Measurements from ENCODE around the gene IFI27L2. TPM values are rescaled to one million over a fixed set of nuclear protein-coding genes. Genes with fewer than 3 reads are reported as not detected.

IFI27L2 gene
- total and polyA plus RNA-seq, 2 experiments from 2014 or later = 23.4 to 38.5 TPM

DNA sequence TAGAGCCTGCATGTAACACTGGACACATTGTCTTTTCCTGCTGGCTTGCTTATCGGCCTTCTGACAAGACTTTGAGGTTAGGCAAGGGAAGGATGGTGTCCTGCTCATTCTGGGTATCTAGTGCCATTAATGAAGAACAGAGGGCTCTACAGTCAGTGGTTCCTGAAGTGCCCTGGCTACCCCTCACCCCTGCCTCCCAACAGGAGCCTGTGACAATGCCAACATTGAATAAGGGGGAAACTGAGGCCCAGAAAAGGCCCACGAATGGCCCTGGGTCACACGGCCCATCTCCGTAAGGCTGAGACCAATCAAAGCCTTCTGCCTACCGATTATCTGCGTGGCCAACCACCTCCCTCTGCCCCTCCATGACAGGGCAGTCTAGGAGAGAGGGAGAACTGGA is 2.1 kb downstream of the IFI27L2 start (continued):
- TF ChIP-seq, protein P1, sequence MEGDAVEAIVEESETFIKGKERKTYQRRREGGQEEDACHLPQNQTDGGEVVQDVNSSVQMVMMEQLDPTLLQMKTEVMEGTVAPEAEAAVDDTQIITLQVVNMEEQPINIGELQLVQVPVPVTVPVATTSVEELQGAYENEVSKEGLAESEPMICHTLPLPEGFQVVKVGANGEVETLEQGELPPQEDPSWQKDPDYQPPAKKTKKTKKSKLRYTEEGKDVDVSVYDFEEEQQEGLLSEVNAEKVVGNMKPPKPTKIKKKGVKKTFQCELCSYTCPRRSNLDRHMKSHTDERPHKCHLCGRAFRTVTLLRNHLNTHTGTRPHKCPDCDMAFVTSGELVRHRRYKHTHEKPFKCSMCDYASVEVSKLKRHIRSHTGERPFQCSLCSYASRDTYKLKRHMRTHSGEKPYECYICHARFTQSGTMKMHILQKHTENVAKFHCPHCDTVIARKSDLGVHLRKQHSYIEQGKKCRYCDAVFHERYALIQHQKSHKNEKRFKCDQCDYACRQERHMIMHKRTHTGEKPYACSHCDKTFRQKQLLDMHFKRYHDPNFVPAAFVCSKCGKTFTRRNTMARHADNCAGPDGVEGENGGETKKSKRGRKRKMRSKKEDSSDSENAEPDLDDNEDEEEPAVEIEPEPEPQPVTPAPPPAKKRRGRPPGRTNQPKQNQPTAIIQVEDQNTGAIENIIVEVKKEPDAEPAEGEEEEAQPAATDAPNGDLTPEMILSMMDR (conservative IDR thresholded peaks at IDR 0.05; ENCODE audit: low read depth in 2 of 2) = no peak

DNA sequence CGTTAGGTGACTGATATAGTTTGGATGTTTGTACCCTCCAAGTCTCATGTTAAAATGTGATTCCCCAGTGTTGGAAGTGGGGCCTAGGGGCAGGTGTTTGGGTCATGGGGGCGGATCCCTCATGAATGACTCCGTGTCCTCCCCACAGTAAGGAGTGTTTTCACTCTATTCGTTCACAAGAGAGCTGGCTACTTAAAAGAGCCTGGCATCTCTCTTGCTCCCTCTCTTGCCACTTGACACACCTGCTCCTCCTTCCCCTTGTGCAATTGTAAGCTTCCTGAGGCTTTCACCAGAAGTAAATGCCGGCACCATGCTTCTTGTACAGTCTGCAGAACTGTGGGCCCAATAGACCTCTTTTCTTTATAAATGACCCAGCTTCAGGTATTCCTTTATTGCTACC is 2.6 kb downstream of the IFI27L2 start:
- DNase-seq (ENCODE audit: low spot score) = no peak
- peaks cover 8% of the 10 kb centered on the region for H3K4me1 Mint-ChIP-seq
- no peak overlapping the region for H3K4me3 Mint-ChIP-seq
- TF ChIP-seq, protein P2, sequence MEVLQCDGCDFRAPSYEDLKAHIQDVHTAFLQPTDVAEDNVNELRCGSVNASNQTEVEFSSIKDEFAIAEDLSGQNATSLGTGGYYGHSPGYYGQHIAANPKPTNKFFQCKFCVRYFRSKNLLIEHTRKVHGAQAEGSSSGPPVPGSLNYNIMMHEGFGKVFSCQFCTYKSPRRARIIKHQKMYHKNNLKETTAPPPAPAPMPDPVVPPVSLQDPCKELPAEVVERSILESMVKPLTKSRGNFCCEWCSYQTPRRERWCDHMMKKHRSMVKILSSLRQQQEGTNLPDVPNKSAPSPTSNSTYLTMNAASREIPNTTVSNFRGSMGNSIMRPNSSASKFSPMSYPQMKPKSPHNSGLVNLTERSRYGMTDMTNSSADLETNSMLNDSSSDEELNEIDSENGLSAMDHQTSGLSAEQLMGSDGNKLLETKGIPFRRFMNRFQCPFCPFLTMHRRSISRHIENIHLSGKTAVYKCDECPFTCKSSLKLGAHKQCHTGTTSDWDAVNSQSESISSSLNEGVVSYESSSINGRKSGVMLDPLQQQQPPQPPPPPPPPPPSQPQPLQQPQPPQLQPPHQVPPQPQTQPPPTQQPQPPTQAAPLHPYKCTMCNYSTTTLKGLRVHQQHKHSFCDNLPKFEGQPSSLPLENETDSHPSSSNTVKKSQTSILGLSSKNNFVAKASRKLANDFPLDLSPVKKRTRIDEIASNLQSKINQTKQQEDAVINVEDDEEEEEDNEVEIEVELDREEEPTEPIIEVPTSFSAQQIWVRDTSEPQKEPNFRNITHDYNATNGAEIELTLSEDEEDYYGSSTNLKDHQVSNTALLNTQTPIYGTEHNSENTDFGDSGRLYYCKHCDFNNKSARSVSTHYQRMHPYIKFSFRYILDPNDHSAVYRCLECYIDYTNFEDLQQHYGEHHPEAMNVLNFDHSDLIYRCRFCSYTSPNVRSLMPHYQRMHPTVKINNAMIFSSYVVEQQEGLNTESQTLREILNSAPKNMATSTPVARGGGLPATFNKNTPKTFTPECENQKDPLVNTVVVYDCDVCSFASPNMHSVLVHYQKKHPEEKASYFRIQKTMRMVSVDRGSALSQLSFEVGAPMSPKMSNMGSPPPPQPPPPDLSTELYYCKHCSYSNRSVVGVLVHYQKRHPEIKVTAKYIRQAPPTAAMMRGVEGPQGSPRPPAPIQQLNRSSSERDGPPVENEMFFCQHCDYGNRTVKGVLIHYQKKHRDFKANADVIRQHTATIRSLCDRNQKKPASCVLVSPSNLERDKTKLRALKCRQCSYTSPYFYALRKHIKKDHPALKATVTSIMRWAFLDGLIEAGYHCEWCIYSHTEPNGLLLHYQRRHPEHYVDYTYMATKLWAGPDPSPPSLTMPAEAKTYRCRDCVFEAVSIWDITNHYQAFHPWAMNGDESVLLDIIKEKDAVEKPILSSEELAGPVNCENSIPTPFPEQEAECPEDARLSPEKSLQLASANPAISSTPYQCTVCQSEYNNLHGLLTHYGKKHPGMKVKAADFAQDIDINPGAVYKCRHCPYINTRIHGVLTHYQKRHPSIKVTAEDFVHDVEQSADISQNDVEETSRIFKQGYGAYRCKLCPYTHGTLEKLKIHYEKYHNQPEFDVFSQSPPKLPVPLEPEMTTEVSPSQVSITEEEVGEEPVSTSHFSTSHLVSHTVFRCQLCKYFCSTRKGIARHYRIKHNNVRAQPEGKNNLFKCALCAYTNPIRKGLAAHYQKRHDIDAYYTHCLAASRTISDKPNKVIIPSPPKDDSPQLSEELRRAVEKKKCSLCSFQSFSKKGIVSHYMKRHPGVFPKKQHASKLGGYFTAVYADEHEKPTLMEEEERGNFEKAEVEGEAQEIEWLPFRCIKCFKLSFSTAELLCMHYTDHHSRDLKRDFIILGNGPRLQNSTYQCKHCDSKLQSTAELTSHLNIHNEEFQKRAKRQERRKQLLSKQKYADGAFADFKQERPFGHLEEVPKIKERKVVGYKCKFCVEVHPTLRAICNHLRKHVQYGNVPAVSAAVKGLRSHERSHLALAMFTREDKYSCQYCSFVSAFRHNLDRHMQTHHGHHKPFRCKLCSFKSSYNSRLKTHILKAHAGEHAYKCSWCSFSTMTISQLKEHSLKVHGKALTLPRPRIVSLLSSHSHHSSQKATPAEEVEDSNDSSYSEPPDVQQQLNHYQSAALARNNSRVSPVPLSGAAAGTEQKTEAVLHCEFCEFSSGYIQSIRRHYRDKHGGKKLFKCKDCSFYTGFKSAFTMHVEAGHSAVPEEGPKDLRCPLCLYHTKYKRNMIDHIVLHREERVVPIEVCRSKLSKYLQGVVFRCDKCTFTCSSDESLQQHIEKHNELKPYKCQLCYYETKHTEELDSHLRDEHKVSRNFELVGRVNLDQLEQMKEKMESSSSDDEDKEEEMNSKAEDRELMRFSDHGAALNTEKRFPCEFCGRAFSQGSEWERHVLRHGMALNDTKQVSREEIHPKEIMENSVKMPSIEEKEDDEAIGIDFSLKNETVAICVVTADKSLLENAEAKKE (CRISPR knock-in tag; IDR thresholded peaks at IDR 0.05) = no peak
- TF ChIP-seq ZNF331 (CRISPR knock-in tag; IDR thresholded peaks at IDR 0.05; ENCODE audit: low read depth) (no peak), CREB1 (CRISPR knock-in tag; IDR thresholded peaks at IDR 0.05; ENCODE audit: low read depth) (no peak), EZH2phosphoT487 (IDR thresholded peaks at IDR 0.05; ENCODE audit: unreplicated experiment) (no peak), EZH2 (IDR thresholded peaks at IDR 0.05; ENCODE audit: low read depth, unreplicated experiment) (no peak), ZNF114 (CRISPR knock-in tag; IDR thresholded peaks at IDR 0.05) (no peak), POLR2AphosphoS5 (IDR thresholded peaks at IDR 0.05; ENCODE audit: low read depth) (no peak), NANOG (IDR thresholded peaks at IDR 0.05; ENCODE audit: borderline replicate concordance) (no peak), STAT1 (IDR thresholded peaks at IDR 0.05; ENCODE audit: unreplicated experiment) (no peak)
- TF ChIP-seq, protein P3, sequence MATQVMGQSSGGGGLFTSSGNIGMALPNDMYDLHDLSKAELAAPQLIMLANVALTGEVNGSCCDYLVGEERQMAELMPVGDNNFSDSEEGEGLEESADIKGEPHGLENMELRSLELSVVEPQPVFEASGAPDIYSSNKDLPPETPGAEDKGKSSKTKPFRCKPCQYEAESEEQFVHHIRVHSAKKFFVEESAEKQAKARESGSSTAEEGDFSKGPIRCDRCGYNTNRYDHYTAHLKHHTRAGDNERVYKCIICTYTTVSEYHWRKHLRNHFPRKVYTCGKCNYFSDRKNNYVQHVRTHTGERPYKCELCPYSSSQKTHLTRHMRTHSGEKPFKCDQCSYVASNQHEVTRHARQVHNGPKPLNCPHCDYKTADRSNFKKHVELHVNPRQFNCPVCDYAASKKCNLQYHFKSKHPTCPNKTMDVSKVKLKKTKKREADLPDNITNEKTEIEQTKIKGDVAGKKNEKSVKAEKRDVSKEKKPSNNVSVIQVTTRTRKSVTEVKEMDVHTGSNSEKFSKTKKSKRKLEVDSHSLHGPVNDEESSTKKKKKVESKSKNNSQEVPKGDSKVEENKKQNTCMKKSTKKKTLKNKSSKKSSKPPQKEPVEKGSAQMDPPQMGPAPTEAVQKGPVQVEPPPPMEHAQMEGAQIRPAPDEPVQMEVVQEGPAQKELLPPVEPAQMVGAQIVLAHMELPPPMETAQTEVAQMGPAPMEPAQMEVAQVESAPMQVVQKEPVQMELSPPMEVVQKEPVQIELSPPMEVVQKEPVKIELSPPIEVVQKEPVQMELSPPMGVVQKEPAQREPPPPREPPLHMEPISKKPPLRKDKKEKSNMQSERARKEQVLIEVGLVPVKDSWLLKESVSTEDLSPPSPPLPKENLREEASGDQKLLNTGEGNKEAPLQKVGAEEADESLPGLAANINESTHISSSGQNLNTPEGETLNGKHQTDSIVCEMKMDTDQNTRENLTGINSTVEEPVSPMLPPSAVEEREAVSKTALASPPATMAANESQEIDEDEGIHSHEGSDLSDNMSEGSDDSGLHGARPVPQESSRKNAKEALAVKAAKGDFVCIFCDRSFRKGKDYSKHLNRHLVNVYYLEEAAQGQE (IDR thresholded peaks at IDR 0.05; ENCODE audit: unreplicated experiment) = no peak
- TF ChIP-seq, protein P4, sequence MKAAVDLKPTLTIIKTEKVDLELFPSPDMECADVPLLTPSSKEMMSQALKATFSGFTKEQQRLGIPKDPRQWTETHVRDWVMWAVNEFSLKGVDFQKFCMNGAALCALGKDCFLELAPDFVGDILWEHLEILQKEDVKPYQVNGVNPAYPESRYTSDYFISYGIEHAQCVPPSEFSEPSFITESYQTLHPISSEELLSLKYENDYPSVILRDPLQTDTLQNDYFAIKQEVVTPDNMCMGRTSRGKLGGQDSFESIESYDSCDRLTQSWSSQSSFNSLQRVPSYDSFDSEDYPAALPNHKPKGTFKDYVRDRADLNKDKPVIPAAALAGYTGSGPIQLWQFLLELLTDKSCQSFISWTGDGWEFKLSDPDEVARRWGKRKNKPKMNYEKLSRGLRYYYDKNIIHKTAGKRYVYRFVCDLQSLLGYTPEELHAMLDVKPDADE (IDR thresholded peaks at IDR 0.05) = no peak

More for the DNA sequence above, 2.6 kb downstream of the IFI27L2 start:
- H3K4me3 ChIP-seq = no peak overlapping the region
- Mint-ChIP-seq H3K9me3 (peaks cover 4% of the 10 kb centered on the region; the same call in 1 of the 3 replicates), H3K36me3 (ENCODE audit: low read depth) (no peaks in the 10 kb centered on the region; the same call in 2 of the 3 replicates), H3K27ac (no peak overlapping the region), H3K27me3 (ENCODE audit: insufficient read depth, low read depth, poor library complexity) (peaks cover 5% of the 10 kb centered on the region)
- no peaks in the 10 kb centered on the region for H4K20me1 ChIP-seq (replicated peaks; ENCODE audit: insufficient read depth)
- peaks cover 11% of the 10 kb centered on the region; the same call in 1 of the 2 replicates for H3K4me1 ChIP-seq (ENCODE audit: insufficient read depth)
- H3K27me3 ChIP-seq (ENCODE audit: insufficient read depth) = no peaks in the 10 kb centered on the region
- H3K27ac ChIP-seq (ENCODE audit: low read depth) = no peak overlapping the region
- no peaks in the 10 kb centered on the region for H3K36me3 ChIP-seq (ENCODE audit: insufficient read depth)
- H3K79me2 ChIP-seq (replicated peaks; ENCODE audit: insufficient read depth) = no peaks in the 10 kb centered on the region
- H2AFZ ChIP-seq = no peak overlapping the region
- no peaks in the 10 kb centered on the region for H3F3A ChIP-seq (replicated peaks; ENCODE audit: low read depth)
- H3K9me2 ChIP-seq (ENCODE audit: insufficient read depth) = no peaks in the 10 kb centered on the region
- no peak overlapping the region for H3K4me2 ChIP-seq
- ATAC-seq = no peak
